HG03575 (cell line): ENCODE results near the gene HS2ST1.
"Not testable (repeated sequence)": the region's sequence is repeated elsewhere in the genome, so short reads cannot be mapped to it uniquely, and the experiment has no call there.

Experiments
- ATAC-seq: cut with Tn5 transposase; IDR thresholded peaks from one replicate; pipeline ENCODE4 v1.9.1; 2021; ENCODE audit not compliant: unreplicated experiment, insufficient number of reproducible peaks, low FRiP score; ENCODE audit errors: extremely low read depth

The HS2ST1 gene

GRCh38 chr1:87046951-87047350 is 132.5 kb downstream of the HS2ST1 start:
- no peak for ATAC-seq

DNA sequence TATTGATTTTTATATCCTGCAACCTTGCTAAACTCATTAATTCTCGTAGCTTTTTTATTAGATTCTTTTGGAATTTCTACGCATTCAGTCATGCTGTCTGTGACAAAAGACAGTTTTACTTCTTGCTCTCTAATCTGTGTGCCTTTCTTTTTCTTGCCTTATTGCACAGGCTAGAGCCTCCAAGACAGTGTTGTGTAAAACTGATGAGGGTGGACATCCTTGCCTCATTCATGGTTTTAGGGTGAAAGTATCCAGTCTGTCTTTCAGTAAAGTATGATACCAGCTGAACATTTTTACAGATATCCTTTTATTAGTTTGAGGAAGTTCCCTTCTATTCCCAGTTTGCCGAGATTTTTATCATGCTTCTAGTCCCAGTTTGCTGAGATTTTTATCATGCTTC is 133.8 kb downstream of the HS2ST1 start:
- ATAC-seq: no peak

DNA sequence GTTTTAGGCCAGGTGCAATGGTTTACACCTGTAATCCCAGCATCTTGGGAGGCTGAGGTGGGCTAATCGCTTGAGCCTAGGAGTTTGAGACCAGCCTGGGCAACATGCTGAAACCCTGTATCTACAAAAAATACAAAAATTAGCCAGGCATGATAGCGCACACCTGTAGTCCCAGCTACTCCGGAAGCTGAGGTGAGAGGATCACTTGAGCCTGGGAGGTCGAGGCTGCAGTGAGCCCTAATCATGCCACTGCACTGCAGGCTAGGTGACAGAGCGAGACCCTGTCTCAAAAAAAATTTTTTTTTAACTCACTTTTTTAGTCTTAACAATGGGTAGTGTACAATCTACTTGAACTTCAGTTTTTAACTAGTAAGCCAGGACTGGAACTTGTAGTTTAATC is 137.5 kb downstream of the HS2ST1 start:
- ATAC-seq: no peak

DNA sequence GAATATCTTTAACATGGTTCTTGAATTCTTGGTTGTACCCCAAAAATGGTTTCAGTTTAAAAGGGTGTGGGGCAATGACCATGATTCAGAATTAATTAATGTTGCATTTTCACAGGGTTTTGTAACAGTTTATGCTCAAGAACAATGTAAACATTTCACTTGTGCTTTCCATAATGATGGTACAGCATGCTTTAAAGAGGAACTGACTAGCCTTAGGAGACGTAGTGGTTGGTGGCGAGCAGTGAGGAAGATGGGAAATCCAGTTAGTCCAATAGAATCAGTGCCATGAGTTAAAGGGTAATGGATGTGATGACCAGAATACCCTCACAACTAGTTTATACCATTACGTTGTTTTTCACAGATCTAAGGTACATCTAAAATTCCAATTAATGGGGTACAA is 138.0 kb downstream of the HS2ST1 start:
- ATAC-seq: no peak

- ATAC-seq: no peak
Measured at GRCh38 chr1:87052961-87053360, 138.5 kb downstream of the HS2ST1 start.

- ATAC-seq: no peak
Measured at GRCh38 chr1:87053446-87053845, 139.0 kb downstream of the HS2ST1 start.

DNA sequence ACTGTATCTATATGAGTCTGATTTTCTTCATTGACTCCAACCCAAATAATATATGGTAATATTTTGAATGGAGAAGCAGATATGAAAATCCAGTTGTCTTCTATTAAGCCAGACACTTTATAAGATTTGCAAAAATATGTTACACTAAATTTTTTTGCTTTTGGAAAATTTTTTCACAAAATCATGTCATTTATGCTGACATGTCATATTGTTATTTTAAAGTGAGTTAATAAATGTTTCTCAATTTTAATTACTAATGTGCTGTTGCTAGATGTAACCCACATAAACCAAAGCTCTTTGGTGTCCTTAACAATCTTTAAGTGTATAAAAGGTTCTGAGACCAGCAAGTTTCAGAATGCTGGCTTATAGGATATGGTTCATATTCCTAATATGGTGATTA is 142.5 kb downstream of the HS2ST1 start:
- no peak for ATAC-seq

DNA sequence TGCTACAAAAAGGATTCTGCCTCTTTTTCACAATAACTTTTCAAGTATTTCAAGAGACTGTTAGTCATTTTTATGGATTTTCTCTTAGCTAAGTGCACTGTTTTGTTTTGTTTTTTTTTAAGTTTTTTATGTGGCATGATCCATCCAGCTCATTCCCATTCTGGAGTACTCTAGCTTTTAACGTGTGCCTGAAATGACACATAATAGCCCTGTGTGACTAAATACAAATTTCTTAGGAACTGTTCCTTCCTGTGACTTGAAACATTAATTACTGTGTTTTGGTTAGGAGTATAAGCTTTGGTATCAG is 143.9 kb downstream of the HS2ST1 start:
- ATAC-seq: no peak

DNA sequence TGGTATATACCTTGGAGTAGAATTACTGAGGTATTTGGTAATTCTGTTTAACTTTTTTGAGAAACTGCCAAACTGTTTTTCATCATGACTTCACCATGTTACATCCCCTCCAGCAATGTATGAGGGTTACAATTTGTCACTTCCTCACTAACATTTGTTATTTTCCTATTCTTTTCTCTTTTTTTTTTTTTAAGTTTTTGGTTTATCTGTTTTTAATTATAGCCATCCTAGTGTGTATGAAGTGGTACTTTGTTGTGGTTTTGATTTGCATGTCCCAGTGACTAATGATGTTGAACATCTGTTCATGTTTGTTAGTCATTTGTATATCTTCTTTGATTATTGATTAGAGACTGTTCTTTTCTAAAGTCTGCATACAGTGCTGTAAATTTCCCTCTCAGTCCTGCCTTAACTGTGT is 147.3 kb downstream of the HS2ST1 start:
- peak; percentile 36 for ATAC-seq

DNA sequence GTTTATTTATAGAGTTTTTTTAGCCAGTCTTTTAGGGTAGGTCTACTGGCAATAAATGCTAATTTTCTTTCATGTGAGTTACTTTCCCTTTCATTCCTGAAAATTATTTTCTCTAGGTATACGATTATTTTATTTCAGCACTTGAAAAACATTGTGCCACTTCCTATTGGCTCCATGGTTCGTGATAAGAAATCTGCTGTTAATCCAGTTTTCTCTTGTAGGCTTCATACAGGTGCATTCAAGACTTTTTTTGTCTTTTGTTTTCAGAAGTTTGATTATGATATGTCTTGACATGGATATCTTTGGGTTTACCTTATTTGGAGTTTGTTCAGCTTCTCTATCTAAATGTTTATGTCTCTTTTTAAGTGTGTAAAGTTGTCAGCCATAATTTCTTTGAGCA is 148.3 kb downstream of the HS2ST1 start:
- ATAC-seq: no peak

GRCh38 chr1:87064309-87064708 is 149.9 kb downstream of the HS2ST1 start:
- no peak for ATAC-seq

DNA sequence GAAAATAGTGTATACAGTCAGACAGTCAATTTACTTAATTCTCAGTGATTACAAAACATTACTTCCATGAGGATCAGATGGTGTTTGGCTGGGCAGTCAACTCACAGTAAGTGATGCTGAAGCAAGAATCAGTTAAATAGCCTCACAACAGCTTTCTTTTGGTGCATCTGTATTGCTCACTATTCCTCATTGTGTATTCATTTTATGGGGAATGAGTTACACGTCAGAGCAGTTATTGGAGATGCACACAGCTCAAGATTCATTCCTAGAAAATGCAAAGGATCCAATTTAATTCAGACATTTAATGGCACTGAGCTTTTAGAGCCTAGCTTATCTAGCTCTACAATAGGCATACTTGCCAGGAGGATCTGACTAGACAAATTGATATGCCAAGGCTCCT is 150.6 kb downstream of the HS2ST1 start:
- ATAC-seq: no peak

DNA sequence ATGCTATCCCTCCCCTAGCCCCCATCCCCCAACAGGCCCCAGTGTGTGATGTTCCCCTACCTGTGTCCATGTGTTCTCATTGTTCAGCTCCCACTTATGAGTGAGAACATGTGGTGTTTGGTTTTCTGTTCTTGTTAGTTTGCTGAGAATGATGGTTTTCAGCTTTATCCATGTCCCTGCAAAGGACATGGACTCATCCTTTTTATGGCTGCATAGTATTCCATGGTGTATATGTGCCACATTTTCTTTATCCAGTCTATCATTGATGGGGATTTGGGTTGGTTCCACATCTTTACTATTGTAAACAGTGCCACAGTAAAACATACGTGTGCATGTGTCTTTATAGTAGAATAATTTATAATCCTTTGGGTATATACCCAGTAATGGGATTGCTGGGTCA is 152.3 kb downstream of the HS2ST1 start:
- not testable (repeated sequence) for ATAC-seq

DNA sequence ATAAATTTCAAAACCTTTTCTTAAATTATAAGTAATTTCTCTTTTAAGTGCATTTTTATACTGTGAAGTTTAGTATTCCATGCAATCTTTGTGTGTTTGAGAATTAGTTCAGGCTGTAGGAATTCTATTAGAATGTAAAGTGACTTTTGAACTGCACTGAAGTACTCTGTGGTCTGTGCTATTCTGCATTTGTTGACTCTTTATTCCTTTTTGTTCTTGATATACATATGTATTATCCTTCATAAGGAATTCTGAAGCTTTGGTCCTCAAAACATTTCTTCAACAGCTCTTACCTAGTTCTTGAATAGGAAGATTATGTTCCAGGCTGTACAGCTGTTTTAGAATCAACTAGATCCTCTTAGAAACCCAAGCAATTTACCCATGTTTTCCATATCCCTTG is 158.0 kb downstream of the HS2ST1 start:
- no peak for ATAC-seq

GRCh38 chr1:87072904-87073303 is 158.5 kb downstream of the HS2ST1 start:
- no peak for ATAC-seq

DNA sequence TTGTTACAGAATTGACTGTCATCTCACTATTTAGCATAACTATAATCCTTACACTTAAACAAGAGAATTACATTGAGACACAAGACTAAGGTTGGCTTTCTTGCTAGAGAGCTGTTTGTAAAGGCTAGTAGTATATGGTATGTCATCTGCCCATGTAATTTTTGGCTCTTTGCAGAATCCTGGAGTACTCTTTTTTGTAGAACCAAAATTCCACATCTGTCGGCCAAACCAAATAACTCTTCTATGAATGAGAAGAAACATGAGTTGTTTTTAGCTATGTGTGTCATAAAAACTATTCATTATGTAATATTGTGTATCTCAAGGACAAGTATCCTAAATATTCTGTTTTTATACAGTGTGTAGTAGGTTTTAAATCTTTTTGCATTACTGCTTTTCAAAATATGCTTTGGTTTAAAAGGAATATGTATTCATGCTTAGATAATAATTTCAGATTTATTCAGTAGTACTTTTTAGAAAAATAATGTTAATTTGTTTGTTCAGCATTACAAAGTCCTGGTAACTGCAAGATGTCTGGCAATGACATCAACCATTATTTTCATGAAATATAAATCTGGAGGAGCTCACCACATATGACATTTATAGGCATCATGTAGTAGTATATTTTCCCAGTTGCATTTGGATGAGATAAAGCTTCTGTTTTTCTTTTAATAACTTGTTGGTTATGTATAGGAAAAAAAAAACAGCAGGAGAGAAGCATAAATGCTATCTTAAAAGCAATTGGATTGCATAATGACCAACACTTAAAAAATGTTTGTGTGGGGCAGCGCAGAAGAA is 159.8 kb downstream of the HS2ST1 start:
- no peak for ATAC-seq

- no peak for ATAC-seq
Measured at GRCh38 chr1:87077959-87078639, 163.7 kb downstream of the HS2ST1 start.

DNA sequence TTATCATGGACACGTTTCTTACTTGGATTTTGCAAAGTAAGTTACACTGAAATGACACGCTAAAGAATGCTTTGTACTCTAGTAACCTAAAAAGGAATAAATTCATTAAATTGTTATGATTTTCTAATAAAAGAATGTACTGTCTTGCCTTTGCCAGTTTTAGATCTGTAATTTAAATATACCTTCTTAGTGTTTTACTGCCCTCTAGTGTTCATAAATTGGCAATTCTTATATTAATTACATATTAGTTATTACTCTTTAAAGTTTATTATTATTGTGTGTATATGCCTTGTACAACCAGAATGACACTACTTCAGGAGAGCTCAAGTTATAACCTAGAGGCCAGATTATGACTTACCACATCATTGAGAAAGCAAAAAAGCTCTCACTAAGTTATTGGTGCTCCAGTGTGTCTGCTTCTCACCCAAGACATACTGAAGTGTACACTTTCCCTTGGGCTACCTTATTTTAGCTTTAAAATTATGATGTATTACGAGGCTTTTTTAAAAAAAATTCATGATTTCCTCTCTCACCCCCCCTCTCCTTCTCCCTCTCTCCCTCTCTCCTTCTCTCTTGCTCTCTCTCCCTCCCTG is 169.9 kb downstream of the HS2ST1 start:
- no peak for ATAC-seq

DNA sequence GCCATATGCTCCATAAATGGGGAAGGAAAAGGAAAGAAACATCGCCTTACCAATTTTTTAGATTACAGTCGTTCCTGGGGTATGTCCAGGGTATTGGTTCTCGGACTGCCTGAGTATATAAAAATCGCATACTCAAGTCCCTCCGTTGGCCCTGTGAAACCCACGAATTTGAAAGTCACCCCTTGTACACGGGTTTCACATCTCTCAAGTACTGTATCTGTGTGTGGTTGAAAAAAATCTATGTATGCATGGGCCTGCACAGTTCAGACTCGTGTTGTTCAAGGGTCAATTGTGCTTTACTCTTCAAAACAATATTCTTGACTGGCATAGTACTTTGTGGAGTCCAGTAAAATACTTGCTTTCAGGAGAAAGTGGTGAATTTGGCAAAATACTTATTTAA is 171.7 kb downstream of the HS2ST1 start:
- ATAC-seq: no peak

- ATAC-seq: no peak
Measured at GRCh38 chr1:87089070-87089736, 174.8 kb downstream of the HS2ST1 start.
